GM18507 (cell line): ENCODE data around the gene PRM1.

Experiments
- DNase-seq: peaks from one replicate; pipeline ENCODE4 v3.0.0; 2011; ENCODE audit warnings: low read depth; ENCODE audit not compliant: insufficient read length; ENCODE audit errors: extremely low spot score
- FAIRE-seq: peaks from 2 replicates; lab custom pipeline; 2011; peaks lifted over from hg19 to GRCh38; lab: Jason Lieb, UNC

PRM1 gene

DNA sequence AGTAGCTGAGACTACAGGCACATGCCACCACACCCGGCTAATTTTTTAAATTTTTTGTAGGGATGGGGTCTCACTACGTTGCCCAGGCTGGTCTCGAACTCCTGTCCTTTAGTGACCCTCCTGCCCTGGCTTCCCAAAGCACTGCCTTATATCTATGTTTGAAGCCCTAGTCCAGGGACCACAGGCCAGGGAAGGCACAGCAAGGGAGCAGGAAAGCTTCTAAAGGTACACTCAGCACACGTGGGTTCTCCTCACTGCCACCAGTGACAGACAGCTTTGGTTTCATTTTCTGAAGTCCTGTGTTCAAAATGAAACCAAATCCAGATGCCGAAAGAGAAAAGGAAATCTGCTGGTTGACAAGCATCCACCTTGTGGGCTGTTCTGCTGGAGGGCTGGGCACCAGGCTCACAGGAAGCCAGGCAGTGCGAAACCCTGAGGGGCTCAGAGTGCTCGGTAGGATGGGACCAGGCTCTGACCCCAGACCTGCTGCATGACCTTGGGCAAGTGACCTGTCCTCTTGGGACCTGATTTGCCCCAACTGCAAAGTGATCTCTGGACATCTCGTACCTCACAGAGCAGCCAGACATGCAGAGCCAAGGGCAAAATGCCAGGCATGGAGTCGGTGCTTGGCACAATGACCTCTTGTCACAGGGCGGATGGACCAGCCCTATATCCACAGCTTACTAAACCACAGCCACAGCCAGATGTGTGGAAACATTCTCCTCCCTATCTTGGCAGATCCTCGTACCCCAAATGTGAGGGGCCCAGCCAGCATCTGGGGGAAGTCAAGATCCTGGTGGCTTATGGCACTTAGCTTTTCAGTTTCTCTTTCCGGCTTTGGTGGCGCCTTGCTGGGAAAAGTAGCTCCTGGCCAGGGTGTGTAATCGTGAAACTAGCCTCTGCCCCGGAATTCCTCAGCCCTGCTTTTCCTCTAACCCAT, 22.3 kb downstream of the PRM1 start:
- FAIRE-seq (peak; percentile 94), DNase-seq (peak; percentile 56)

DNA sequence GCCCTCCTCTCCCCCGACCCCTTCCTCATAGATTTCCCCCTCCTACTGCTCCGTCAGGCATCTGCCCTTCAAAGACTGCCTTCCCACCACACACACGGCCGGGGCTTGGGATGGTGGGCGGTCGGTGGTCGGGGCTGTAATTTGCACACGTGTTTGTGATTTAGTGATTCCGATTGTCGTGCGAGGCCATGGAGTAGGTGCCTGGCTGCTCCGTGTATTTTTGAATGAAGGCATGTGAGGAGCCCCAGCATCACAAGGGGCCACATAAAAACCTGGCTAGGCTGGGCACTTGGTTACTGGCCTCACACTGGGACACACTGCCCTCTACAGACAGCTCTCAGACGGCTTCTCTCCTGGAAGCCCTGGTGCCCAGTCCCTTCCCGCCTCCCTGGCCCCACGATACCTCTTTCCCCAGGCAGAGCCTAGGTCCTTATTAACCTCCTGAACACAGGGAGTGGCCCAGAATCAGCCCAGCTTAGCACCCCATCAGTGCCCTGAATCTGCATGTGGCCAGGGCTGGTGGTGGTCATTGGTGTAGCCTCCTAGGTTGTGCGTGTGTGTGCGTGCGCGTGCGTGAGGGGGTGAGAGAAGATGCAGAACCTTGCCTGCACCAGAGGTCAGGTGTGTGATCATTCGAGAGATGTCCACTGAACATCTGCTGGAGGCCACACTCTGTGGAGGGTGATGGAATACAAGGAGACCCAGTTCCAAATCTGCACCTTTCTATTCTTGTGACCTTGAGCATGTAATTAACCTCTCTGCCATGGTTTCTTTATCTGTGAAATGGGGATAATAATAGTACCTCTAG, 23.8 kb downstream of the PRM1 start:
- DNase-seq (no peak), FAIRE-seq (peak; percentile 71)

DNA sequence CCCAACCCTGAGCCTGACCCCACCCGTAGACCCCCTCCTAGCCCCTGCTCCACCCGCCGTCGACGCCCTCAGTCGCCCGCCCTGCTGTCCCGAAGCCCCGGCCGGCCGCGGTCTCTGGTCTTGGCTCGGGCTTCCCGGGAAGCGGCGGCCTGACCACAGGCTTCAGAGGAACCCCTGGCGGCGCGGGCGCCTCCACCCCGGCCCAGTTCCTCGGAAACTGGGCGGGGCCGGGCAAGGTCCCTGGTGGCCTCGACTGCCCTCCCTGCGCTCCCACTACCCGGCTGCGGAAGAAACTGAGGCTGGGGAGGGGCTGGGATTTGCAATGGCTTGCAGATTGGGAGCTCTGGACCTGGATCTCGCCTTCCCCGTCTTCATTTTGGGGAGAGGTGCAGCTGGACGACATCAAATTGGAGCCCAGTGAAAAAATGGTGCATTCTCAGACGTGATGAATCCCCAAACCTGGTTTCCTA, 24.4 kb downstream of the PRM1 start:
- DNase-seq (no peak), FAIRE-seq (no peak)

DNA sequence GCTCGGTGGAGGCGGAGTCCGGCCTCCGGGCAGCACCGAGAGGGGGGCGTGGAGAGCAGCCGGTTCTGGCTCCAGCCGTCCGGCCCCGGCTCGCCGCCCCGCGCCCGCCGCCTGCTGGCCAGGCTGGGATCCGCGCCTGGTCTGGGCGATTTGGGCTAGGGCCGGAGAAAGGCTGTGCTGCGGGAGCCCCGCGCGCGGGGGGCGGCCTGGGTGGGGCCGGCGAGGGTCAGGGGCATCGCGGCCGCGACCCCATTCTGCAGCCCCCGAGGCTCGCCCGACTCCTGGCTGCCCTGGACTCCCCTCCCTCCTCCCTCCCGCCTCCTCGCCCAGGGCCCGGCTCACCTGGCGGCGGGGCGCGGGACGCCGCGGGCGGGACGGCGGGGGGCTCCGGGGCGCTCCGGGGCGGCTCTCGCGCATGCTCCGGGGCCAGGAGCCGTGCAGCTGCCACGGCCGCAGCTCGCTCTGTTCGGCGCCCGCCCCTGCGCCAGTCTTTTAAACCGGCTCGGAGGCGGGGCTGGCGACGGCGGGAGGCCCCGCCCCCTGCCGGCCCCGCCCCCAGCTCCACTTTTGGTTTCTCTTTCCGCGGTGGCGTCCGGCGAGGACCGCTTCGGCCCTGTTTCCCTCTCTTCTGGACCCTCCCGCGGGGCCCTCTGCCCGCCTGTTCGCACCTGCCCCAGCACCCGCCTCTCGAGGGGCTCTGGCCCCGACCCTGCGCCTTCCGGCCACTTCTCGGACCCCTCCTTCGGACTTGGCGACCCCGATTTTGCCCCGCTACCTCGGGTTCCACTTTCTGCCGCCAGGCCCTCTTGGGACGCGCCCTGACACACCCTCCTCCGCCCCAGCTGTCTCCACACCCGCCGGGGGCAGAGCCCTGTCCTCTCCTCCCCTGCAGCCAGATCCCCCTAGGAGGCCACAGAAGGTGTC, 25.1 kb downstream of the PRM1 start, which contains the start of gene SOCS1:
Gene SOCS1 (minus strand): TSS at position 468 of the 924 bp plus-strand sequence. CDS start 726 bp downstream, outside the sequence.
- DNase-seq (peak; percentile 76), FAIRE-seq (peak; percentile 64)

DNA sequence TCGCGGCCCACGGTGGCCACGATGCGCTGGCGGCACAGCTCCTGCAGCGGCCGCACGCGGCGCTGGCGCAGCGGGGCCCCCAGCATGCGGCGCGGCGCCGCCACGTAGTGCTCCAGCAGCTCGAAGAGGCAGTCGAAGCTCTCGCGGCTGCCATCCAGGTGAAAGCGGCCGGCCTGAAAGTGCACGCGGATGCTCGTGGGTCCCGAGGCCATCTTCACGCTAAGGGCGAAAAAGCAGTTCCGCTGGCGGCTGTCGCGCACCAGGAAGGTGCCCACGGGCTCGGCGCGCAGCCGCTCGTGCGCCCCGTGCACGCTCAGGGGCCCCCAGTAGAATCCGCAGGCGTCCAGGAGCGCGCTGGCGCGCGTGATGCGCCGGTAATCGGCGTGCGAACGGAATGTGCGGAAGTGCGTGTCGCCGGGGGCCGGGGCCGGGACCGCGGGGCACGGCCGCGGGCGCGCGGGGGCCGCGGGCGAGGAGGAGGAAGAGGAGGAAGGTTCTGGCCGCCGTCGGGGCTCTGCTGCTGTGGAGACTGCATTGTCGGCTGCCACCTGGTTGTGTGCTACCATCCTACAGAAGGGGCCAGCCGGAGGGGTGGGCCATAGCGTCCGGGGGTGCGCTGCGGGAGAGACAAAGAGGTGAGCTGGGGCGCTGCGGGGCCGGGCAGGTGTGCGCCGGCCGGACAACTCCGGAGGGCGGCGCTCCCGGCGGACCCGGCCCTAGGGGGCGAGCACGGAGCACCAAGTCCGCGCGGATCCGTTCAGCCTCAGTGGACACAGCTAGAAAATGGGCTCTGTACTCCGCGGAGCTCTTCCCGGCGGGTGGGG, 26.0 kb downstream of the PRM1 start:
- DNase-seq (no peak), FAIRE-seq (no peak)

DNA sequence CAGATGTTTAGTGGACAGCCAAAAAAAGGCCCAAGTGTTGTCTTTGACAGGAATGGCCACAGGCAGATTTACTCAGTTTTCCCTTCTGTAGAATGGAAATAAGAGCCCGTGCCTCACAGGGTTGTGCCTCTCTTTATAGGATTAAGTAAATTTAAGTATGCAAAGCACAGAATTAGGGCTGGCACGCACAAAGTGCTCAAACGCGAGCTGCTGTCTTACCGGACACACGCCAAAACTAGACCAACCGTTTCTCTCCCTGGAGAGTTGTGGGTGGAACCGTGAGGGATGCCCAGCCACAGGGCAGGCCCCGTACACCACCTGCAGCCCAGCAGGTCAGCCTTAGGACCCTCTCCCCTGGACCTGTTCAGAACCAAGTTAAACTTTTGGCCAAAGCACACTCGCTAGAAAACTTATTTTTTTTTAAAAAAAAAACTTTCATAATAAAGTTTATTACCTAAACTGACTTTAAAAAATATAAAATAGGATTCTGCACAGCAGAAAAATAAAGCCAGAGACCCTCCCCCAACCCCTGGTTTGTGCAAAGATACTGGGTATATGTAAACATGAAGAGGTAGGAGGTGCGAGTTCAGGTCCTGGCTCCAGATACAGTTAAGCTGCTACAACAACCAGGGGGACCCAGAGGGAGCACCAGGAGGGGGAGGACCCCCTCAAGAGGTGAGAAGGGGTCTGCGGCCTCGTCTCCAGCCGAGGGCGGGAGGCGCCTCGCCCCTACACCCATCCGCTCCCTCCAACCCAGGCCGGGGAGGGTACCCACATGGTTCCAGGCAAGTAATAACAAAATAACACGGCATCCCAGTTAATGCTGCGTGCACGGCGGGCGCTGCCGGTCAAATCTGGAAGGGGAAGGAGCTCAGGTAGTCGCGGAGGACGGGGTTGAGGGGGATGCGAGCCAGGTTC, 26.9 kb downstream of the PRM1 start:
- FAIRE-seq = peak; percentile 63
- DNase-seq = no peak

DNA sequence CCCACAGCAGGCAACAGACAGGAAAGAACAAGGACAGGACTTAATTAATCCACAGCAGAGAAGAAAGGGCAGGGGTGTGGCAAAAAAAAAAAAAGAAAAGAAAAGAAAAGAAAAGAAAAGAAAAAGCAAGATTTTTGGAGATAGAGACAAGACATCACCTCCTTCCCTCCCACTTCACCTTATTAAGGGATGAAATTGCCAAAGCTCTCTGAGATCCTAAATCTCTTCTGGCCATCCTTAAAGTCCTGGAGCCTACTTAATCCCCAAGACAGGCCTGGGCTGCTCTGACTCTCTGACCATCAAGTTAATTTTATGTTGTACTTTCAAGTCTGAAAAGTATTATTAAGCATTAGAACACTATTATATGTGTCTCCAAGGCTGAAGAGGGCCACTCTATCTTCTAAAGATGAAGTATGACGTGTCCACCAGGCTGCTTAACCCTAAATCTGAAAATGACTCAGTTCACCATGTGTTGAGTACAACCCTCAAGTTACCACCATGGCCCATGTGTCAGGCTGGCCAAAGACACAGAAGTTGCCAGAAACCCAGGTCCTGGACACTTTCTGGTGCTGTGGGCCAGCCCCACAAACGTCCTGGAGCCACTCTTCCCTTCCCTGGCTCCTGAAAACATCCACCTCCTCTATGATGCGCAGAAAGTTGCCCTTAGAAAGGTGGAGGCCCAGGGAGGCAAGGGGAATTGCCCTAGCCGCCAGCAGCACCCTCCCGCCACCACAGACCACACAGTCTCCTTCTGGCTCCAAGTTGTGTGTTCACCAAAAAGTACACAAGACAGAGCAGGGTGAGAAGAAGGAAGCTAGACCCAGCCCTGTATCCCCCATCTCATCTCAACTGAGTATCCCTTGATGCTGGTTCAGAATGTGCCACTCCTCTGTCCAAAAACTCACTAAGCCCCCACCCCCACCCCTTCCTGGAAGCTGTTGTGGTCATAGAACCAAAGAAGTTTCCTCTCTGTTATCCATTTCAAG, 27.8 kb downstream of the PRM1 start:
- DNase-seq (no peak), FAIRE-seq (peak; percentile 73)

DNA sequence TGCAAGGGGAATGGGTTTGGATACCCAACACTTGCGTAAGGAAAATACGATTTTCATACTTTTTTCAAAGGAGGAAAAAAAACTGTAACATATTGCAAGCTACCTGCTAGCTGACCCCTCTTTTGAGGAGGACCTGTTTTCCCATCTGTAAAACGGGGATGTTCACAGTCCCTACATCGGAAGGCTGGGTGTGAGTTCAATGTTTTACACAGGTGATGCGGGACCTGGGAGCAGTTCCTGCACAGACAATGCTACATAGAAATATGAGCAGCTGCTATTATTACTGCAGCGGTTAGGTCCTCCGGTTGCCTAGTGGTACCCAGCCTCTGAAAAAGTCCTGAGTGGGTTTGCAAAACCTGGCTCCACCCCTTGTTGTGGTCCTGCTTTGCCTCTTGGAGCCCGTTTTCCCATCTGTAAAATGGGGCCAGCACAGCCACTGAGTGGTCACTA, 28.6 kb downstream of the PRM1 start:
- no peak for DNase-seq
- FAIRE-seq = no peak

DNA sequence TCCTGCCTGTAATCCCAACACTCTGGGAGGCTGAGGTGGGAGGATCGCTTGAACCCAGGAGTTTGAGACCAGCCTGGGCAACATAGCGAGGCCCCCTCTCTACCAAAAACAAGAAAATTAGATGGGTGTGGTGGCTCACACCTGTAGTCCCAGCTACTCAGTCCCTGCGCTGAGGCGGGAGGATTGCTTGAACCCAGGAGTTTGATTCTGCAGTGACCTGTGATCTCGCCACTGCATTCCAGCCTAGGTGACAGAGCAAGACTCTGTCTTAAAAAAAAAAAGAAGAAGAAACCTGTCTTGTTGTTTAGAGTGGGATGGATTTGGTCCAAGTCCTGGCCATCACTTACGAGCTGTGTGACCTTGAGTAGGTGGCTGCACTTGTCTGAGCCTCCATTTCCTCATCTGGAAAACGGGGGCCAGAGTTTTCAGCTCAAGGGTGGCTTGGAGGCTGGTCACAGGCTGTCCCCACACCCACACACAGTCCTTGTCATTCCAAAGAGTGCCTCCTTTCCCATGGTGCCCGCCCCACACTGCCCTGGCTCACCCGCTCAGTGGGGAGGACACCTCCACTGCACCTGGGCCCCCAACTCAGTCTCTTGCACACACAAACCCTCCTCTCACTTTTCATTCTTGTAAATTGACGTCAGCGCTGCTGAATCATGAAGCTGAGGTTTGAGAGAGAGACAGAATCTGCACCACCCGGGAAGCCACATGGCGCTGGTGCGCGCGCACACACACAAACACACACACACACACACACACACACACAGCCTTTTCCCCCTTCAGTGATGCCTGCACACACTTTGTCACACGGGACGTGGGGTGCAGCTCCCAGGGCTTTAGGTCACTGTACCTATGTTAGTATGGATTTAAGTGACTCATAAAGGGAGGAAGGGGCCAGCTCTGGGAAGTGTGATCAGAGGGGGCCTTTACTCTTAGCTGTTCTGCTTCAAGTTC, 29.3 kb downstream of the PRM1 start:
- FAIRE-seq = no peak
- no peak for DNase-seq

DNA sequence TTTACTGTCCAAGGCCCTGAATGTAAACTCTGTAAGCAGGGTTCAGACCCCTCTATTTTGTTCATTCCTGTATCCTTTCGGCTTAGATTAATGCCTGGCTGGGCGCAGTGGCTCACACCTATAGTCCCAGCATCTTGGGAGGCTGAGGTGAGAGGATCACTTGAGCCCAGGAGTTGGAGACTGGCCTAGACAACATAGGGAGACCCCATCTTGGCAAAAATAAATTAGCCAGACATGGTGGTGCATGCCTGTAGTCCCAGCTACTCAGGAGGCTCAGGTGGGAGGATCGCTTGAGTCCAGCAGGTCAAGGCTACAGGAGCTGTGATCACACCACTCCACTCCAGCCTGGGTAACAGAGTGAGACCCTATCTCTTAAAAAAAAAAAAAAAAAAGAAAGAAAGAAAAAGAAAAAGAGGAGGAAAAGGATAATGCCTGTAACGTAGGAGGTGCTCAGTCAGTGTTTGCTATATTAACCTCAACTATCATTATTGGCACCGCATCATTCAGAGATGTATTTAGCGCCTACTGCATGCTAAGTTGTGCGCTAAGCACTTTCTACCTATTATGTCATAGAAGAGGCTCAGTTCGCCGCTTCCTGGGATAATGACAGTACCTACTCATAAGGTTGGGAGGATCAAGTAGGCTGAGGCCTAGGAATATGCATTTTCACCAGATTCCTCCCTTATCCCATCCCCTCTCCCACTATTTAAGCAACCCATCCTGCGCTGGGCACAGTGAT, 30.2 kb downstream of the PRM1 start:
- FAIRE-seq (no peak), DNase-seq (no peak)

DNA sequence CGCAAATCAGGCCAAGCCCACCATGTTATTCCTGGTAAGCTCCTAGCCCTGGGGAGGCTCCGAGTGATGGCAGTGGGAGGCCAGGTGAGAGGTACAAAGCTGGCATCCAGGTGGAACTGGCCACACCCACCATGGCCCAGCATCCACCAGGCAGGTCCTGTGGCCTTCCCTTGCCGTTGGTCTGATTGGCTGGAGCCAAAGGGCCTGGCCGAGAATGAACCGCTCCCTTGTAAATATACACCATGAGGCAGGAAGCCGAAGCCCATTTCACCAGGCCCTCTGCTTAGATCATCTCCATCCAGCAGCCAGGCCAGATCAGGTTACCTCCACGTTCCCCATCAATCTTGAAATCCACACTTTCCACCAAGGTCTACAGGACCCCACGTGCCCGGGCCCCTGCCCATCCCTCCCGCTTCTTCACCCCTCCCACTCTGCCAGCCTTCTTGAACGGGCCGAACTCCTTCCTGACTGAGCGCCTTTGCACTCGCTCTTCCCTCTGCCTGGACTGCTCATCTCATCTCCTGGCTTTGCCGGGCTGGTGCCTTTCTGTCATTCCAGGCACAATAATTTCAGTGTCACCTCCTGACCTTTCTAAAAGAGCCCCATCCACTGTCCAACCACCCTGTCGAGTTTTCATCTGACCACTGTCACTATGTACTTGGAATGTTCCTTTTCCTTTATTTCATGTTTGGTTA, 30.9 kb downstream of the PRM1 start:
- FAIRE-seq (no peak), DNase-seq (no peak)

DNA sequence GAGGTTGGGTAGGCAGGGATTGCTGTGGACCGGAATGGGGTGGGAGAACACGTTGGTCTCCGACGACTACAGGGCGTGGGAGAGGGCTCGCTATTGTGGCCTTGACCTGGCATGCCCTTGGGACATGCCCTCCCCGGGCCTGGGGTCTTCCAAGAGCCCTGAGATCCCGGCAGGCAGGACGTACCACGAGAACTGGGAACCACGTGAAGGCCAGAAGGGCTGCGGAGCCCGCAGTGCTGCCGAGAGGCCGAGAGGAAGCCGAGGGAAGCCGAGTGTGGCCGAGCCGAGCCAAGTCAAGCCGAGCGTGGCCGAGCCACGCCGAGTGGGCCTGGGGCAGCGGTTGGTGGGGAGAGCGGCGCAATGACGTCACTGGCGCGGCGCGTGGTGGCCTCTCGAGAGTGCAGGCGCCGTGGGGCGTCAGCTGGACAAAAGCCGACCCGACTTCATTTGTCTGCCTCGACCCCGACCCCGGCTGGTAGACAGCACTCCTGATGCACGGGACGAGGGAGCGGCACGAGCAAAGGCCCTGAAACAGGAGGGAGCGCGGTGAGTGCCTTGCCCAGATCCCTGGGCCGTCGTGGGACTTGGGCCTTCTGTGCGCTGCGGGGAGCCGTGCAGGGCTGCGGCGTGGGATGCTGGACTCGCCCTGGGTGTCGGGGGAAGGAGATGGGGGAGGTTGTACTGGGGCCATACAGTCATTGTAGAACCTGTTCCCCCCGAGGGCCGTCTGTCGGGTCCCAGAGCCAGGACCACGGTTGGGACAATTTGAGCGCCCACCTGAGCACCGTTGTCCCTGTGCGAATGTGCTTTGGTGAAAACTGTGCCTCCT, 31.7 kb downstream of the PRM1 start:
- FAIRE-seq (no peak), DNase-seq (no peak)

DNA sequence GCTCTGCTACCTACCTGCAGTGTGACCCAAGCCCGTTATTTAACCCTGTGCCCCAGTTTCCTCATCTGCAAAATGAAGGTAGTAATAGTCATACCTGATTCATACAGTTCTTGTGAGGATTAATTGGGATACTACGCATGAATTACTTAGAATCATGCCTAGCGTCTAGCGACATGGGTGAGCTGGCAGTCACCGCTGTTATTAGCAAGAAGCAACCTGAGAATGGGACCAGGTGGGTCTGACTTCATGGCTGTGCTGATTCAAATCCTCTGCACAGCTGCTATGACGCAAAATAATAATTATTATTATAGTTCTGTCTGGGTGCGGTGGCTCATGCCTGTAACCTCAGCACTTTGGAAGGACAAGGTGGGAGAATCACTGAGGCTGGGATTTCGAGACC, 33.0 kb downstream of the PRM1 start:
- FAIRE-seq (no peak), DNase-seq (no peak)
